Large intestine (tissue), 3 donors: ENCODE measurements around the gene PAM. TPM values are rescaled to one million over a fixed set of nuclear protein-coding genes. Genes with fewer than 3 reads are reported as not detected.
"Not testable (repeated sequence)": the region's sequence is repeated elsewhere in the genome, so short reads cannot be mapped to it uniquely, and the experiment has no call there.

Experiments used
- DNase-seq, 2 donors: peaks; one replicate each; pipeline versions ENCODE4 v3.0.0 to v3.0.0-alpha.2; 2013
- H3K27ac ChIP-seq: one replicate; pipeline ENCODE4 v1.5.1; 2013; ENCODE audit warnings: low read length
- H3K27me3 ChIP-seq: 2 replicates; pipeline ENCODE4 v1.6.1; 2013; ENCODE audit warnings: low read length; ENCODE audit not compliant: control insufficient read depth, insufficient read depth
- H3K36me3 ChIP-seq: 2 replicates; pipeline ENCODE4 v1.6.1; 2013; ENCODE audit warnings: low read length; ENCODE audit not compliant: control insufficient read depth, insufficient read depth
- H3K4me1 ChIP-seq: one replicate; pipeline ENCODE4 v1.6.1; 2013; ENCODE audit warnings: low read length; ENCODE audit not compliant: control insufficient read depth, insufficient read depth
- H3K4me3 ChIP-seq: one replicate; pipeline ENCODE4 v1.5.1; 2013; ENCODE audit warnings: low read length
- H3K9me3 ChIP-seq: one replicate; pipeline ENCODE4 v1.6.1; 2013; ENCODE audit warnings: mild to moderate bottlenecking, low read depth, low read length, moderate library complexity; ENCODE audit not compliant: control insufficient read depth
- WGBS: methylation state at CpG from one replicate; pipeline ENCODE4 v1.1.5; 2013; ENCODE audit warnings: low lambda C conversion rate; ENCODE audit not compliant: insufficient coverage; 5-methylcytosine and 5-hydroxymethylcytosine counted together
- polyA plus RNA-seq: library from polyadenylated mRNA; unstranded; fragments of 120-200 nt; gene quantifications from one replicate; pipeline ENCODE4 v1.2.1, GENCODE V29; 2013

PAM gene
- polyA plus RNA-seq, 1 donor = 174 TPM

DNA sequence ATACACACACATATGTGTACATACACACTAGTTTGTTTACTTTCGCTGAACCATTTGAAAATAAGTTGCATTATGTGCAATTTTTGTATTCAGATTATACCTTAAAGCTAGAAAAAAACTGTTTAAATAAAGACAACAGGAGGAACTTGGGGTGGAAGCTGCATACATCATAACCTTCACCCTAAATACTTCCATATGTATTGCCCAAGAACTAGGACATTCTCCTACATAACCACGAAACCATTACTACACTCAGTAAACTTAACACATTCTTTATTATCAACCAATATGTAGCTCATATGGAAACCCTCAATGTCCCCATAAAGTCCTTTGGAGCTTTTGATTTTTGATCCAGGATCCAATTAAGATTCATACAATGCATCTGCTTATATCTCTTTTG lies 281.5 kb downstream of the PAM start:
- DNase-seq = no peak
- no CpG with 5 or more reads among the region's 2 CpGs for WGBS
- Histone ChIP-seq H3K36me3 (peaks cover 8% of the 10 kb centered on the region), H3K4me3 (no peak overlapping the region), H3K27ac (no peak overlapping the region), H3K4me1 (no peaks in the 10 kb centered on the region), H3K27me3 (peaks cover 2% of the 10 kb centered on the region), H3K9me3 (peaks cover 6% of the 10 kb centered on the region)

- no peaks in the 10 kb centered on the region for H3K4me1 ChIP-seq
- H3K9me3 ChIP-seq = peaks cover 6% of the 10 kb centered on the region
- no peak for DNase-seq
- H3K27ac ChIP-seq = no peak overlapping the region
- H3K4me3 ChIP-seq = no peak overlapping the region
- H3K36me3 ChIP-seq = peaks cover under 1% of the 10 kb centered on the region
- WGBS = 92% methylated on average over 2 of the region's 4 CpGs
- peaks cover 2% of the 10 kb centered on the region for H3K27me3 ChIP-seq
Measured at GRCh38 chr5:103037673-103038455, 282.8 kb downstream of the PAM start.

GRCh38 chr5:103041071-103041676 lies 286.1 kb downstream of the PAM start:
- Histone ChIP-seq H3K36me3 (no peaks in the 10 kb centered on the region), H3K27ac (no peak overlapping the region), H3K4me1 (no peaks in the 10 kb centered on the region), H3K4me3 (no peak overlapping the region), H3K27me3 (peaks cover 2% of the 10 kb centered on the region), H3K9me3 (no peaks in the 10 kb centered on the region)
- 88% methylated on average over 1 of the region's 4 CpGs for WGBS
- DNase-seq = peak in 1 of 2 donors; percentile 11

DNA sequence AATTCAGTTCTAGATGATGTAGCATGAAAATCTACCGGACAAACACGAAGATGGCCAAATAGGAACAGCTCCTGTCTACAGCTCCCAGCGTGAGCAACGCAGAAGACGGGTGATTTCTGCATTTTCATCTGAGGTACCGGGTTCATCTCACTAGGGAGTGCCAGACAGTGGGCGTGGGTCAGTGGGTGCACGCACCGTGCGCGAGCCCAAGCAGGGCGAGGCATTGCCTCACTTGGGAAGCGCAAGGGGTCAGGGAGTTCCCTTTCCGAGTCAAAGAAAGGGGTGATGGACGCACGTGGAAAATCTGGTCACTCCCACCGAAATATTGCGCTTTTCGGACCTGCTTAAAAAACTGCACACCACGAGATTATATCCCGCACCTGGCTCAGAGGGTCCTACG lies 291.6 kb downstream of the PAM start:
- H3K36me3 ChIP-seq, H3K9me3 ChIP-seq, DNase-seq, H3K27ac ChIP-seq, H3K4me3 ChIP-seq, H3K27me3 ChIP-seq, H3K4me1 ChIP-seq: not testable (repeated sequence)
- no CpG with 5 or more reads among the region's 22 CpGs for WGBS

- no peaks in the 10 kb centered on the region for H3K36me3 ChIP-seq
- no peak overlapping the region for H3K4me3 ChIP-seq
- no peaks in the 10 kb centered on the region for H3K27me3 ChIP-seq
- no peaks in the 10 kb centered on the region for H3K4me1 ChIP-seq
- H3K27ac ChIP-seq = peak overlapping the region; percentile 26
- WGBS = 100% methylated on average over 1 of the region's 7 CpGs
- no peaks in the 10 kb centered on the region for H3K9me3 ChIP-seq
- DNase-seq = peak; percentile 56 to 64
Measured at GRCh38 chr5:103057208-103058130, 302.4 kb downstream of the PAM start.

- Histone ChIP-seq H3K4me3 (no peak overlapping the region), H3K27me3 (no peaks in the 10 kb centered on the region), H3K27ac (no peak overlapping the region), H3K4me1 (no peaks in the 10 kb centered on the region), H3K36me3 (no peaks in the 10 kb centered on the region), H3K9me3 (no peaks in the 10 kb centered on the region)
- DNase-seq = no peak
- WGBS = no CpG with 5 or more reads among the region's 3 CpGs
Measured at GRCh38 chr5:103059525-103059924, 304.4 kb downstream of the PAM start.

DNA sequence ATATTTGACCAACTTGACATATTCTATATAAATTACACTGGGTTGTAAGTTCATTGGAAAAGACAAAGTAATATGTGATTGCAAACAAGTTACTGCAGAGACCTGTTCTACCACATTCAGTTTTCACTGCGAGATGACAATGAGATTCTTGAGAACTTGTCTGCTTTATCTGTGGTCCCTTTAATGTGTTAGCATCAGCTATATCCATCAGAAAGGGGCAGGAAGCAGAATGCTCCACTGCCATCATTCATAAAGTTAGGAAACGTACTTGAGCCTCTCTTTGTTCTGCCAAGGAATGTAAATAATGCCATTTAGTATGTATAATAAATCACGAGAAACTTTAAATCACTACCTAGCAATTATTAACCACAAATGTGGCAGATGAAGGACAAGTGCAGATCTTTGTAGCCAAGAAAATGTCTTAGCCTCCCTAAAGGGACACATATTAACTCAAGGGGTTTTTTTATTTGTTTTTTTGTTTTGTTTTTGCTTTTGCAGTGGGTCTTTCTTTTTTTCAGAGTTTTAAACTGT lies 305.4 kb downstream of the PAM start:
- Histone ChIP-seq H3K27me3 (no peaks in the 10 kb centered on the region), H3K27ac (no peak overlapping the region), H3K36me3 (no peaks in the 10 kb centered on the region), H3K4me3 (no peak overlapping the region), H3K4me1 (no peaks in the 10 kb centered on the region), H3K9me3 (no peaks in the 10 kb centered on the region)
- WGBS = no CpG with 5 or more reads among the region's 3 CpGs
- peak in 1 of 2 donors; percentile 52 for DNase-seq

- Histone ChIP-seq H3K27me3 (no peaks in the 10 kb centered on the region), H3K27ac (no peak overlapping the region), H3K9me3 (no peaks in the 10 kb centered on the region), H3K4me1 (no peaks in the 10 kb centered on the region), H3K36me3 (no peaks in the 10 kb centered on the region), H3K4me3 (no peak overlapping the region)
- no CpG with 5 or more reads among the region's 1 CpG for WGBS
- no peak for DNase-seq
Measured at GRCh38 chr5:103066326-103066725, 311.2 kb downstream of the PAM start.

GRCh38 chr5:103073500-103073899 lies 318.4 kb downstream of the PAM start:
- not testable (repeated sequence) for H3K9me3 ChIP-seq, H3K4me3 ChIP-seq, DNase-seq, H3K4me1 ChIP-seq, H3K27ac ChIP-seq, H3K27me3 ChIP-seq, H3K36me3 ChIP-seq
- WGBS = no CpG with 5 or more reads among the region's 4 CpGs

- WGBS = no CpG with 5 or more reads among the region's 4 CpGs
- no peaks in the 10 kb centered on the region for H3K4me1 ChIP-seq
- no peaks in the 10 kb centered on the region for H3K27me3 ChIP-seq
- DNase-seq = no peak
- no peak overlapping the region for H3K4me3 ChIP-seq
- no peaks in the 10 kb centered on the region for H3K36me3 ChIP-seq
- H3K27ac ChIP-seq = no peak overlapping the region
- H3K9me3 ChIP-seq = peaks cover 7% of the 10 kb centered on the region
Measured at GRCh38 chr5:103075442-103075841, 320.3 kb downstream of the PAM start.
